ENCODE data around the gene PSENEN. TPM values are rescaled to one million over a fixed set of nuclear protein-coding genes. Genes with fewer than 3 reads are reported as not detected.

Gene PSENEN
- total and polyA plus RNA-seq, 2 donors (not counting 1 experiment from before 2014, with no cell fraction given), result 16.0 to 31.4 TPM

GRCh38 chr19:35729763-35730162 lies 15.7 kb upstream of the PSENEN start:
- Histone ChIP-seq H3K27me3 (ENCODE audit: control insufficient read depth, insufficient read depth, low read length) (no peaks in the 10 kb centered on the region), H3K36me3 (ENCODE audit: control insufficient read depth, insufficient read depth, low read length) (peaks cover 57% of the 10 kb centered on the region)

GRCh38 chr19:35730326-35730725 lies 15.1 kb upstream of the PSENEN start:
- H3K27me3 ChIP-seq (ENCODE audit: control insufficient read depth, insufficient read depth, low read length), result no peaks in the 10 kb centered on the region
- no peak overlapping the region for H3K4me3 ChIP-seq (replicated peaks in 1 of 4; ENCODE audit: control extremely low read depth in 1 of 4, insufficient read depth in 1 of 4, low read depth in 3 of 4, low read length in 4 of 4)
- H3K9me3 ChIP-seq (ENCODE audit: control insufficient read depth, insufficient read depth, low read depth, low read length), result no peaks in the 10 kb centered on the region
- H3K9ac ChIP-seq (ENCODE audit: insufficient read depth, low read length), result no peak overlapping the region
- TF ChIP-seq EZH2 (IDR thresholded peaks at IDR 0.05; ENCODE audit: low read length, missing control alignments) (no peak), CTCF (conservative IDR thresholded peaks at IDR 0.05 in 1 of 2, IDR thresholded peaks at IDR 0.05 in 1 of 2; ENCODE audit: low read depth in 1 of 2, low read length in 2 of 2) (no peak)
- H3K4me1 ChIP-seq (ENCODE audit: control insufficient read depth, extremely low read depth, insufficient read depth, low read length), result no peaks in the 10 kb centered on the region
- no peaks in the 10 kb centered on the region for H4K20me1 ChIP-seq (ENCODE audit: control insufficient read depth, extremely low read depth, insufficient read depth, low read length)
- H2AFZ ChIP-seq (ENCODE audit: low read length), result no peak overlapping the region
- H3K4me2 ChIP-seq (ENCODE audit: extremely low read depth, insufficient read depth, low read length), result no peak overlapping the region
- DNase-seq (ENCODE audit: low read depth in 2 of 2), result no peak
- H3K79me2 ChIP-seq (ENCODE audit: control insufficient read depth, insufficient read depth, low read length), result no peaks in the 10 kb centered on the region
- peaks cover 60% of the 10 kb centered on the region for H3K36me3 ChIP-seq (ENCODE audit: control insufficient read depth, insufficient read depth, low read length)
- H3K27ac ChIP-seq (ENCODE audit: insufficient read depth, low read length), result no peak overlapping the region

More at GRCh38 chr19:35729763-35730162, 15.7 kb upstream of the PSENEN start:
- no peaks in the 10 kb centered on the region for H3K4me1 ChIP-seq (ENCODE audit: control insufficient read depth, extremely low read depth, insufficient read depth, low read length)
- H3K4me3 ChIP-seq (replicated peaks in 1 of 4; ENCODE audit: control extremely low read depth in 1 of 4, insufficient read depth in 1 of 4, low read depth in 3 of 4, low read length in 4 of 4), result no peak overlapping the region
- DNase-seq (ENCODE audit: low read depth in 2 of 2), result no peak
- H3K27ac ChIP-seq (ENCODE audit: insufficient read depth, low read length), result no peak overlapping the region
- no peaks in the 10 kb centered on the region for H4K20me1 ChIP-seq (ENCODE audit: control insufficient read depth, extremely low read depth, insufficient read depth, low read length)
- no peak overlapping the region for H2AFZ ChIP-seq (ENCODE audit: low read length)
- H3K9ac ChIP-seq (ENCODE audit: insufficient read depth, low read length), result no peak overlapping the region
- no peaks in the 10 kb centered on the region for H3K9me3 ChIP-seq (ENCODE audit: control insufficient read depth, insufficient read depth, low read depth, low read length)
- no peaks in the 10 kb centered on the region for H3K79me2 ChIP-seq (ENCODE audit: control insufficient read depth, insufficient read depth, low read length)
- TF ChIP-seq EZH2 (IDR thresholded peaks at IDR 0.05; ENCODE audit: low read length, missing control alignments), result no peak
- no peak for TF ChIP-seq CTCF (conservative IDR thresholded peaks at IDR 0.05 in 1 of 2, IDR thresholded peaks at IDR 0.05 in 1 of 2; ENCODE audit: low read depth in 1 of 2, low read length in 2 of 2)
- H3K4me2 ChIP-seq (ENCODE audit: extremely low read depth, insufficient read depth, low read length), result no peak overlapping the region

GRCh38 chr19:35731353-35731752 lies 14.1 kb upstream of the PSENEN start:
- no peaks in the 10 kb centered on the region for H3K9me3 ChIP-seq (ENCODE audit: control insufficient read depth, insufficient read depth, low read depth, low read length)
- TF ChIP-seq EZH2 (IDR thresholded peaks at IDR 0.05; ENCODE audit: low read length, missing control alignments), result no peak
- TF ChIP-seq CTCF (conservative IDR thresholded peaks at IDR 0.05 in 1 of 2, IDR thresholded peaks at IDR 0.05 in 1 of 2; ENCODE audit: low read depth in 1 of 2, low read length in 2 of 2), result no peak
- no peaks in the 10 kb centered on the region for H3K27me3 ChIP-seq (ENCODE audit: control insufficient read depth, insufficient read depth, low read length)
- H3K79me2 ChIP-seq (ENCODE audit: control insufficient read depth, insufficient read depth, low read length), result no peaks in the 10 kb centered on the region
- H3K36me3 ChIP-seq (ENCODE audit: control insufficient read depth, insufficient read depth, low read length), result peaks cover 51% of the 10 kb centered on the region
- H3K9ac ChIP-seq (ENCODE audit: insufficient read depth, low read length), result no peak overlapping the region
- no peak for DNase-seq (ENCODE audit: low read depth in 2 of 2)
- H3K27ac ChIP-seq (ENCODE audit: insufficient read depth, low read length), result no peak overlapping the region
- H2AFZ ChIP-seq (ENCODE audit: low read length), result no peak overlapping the region
- H3K4me1 ChIP-seq (ENCODE audit: control insufficient read depth, extremely low read depth, insufficient read depth, low read length), result no peaks in the 10 kb centered on the region
- no peak overlapping the region for H3K4me2 ChIP-seq (ENCODE audit: extremely low read depth, insufficient read depth, low read length)
- H3K4me3 ChIP-seq (replicated peaks in 1 of 4; ENCODE audit: control extremely low read depth in 1 of 4, insufficient read depth in 1 of 4, low read depth in 3 of 4, low read length in 4 of 4), result no peak overlapping the region
- H4K20me1 ChIP-seq (ENCODE audit: control insufficient read depth, extremely low read depth, insufficient read depth, low read length), result no peaks in the 10 kb centered on the region

Measured in fibroblast of lung (primary cell).